HCT116 (cell line): ENCODE measurements around the gene NEK9.

ENCODE experiments used
- CTCF ChIP-seq, 3 experiments: fragments of 200-600 bp in 1 of 3; sonication (generic) in 1 of 3; IDR thresholded peaks in 2 of 3; conservative IDR thresholded peaks in 1 of 3; 2 replicates each; pipeline ENCODE4 v1.5.1; 2012 to 2017; ENCODE audit warnings: low read depth in 2 of 3, low read length in 2 of 3, antibody characterized with exemption in 1 of 3, borderline replicate concordance in 1 of 3, control low read depth in 1 of 3, mild to moderate bottlenecking in 1 of 3, mixed read lengths in 1 of 3, mixed run types in 1 of 3, moderate library complexity in 1 of 3; ENCODE audit not compliant: insufficient read depth in 1 of 3
- ELF1 ChIP-seq: IDR thresholded peaks from 2 replicates; pipeline ENCODE4 v1.6.1; 2012; ENCODE audit warnings: low read depth, borderline replicate concordance
- EZH2 ChIP-seq: fragments of 200-600 bp; sonication (generic); IDR thresholded peaks from 2 replicates; pipeline ENCODE4 v1.6.1; 2017; ENCODE audit warnings: antibody characterized with exemption, mixed run types
- JUND ChIP-seq: IDR thresholded peaks from 2 replicates; pipeline ENCODE4 v1.6.1; 2012
- MAX ChIP-seq: IDR thresholded peaks from 2 replicates; pipeline ENCODE4 v1.6.1; 2012
- POLR2A ChIP-seq: IDR thresholded peaks from 2 replicates; pipeline ENCODE4 v1.7.0; 2011; ENCODE audit warnings: borderline replicate concordance; ENCODE audit not compliant: insufficient read depth, insufficient read length; ENCODE audit errors: extremely low read depth
- POLR2AphosphoS5 ChIP-seq: IDR thresholded peaks from 2 replicates; pipeline ENCODE4 v1.6.1; 2011; ENCODE audit warnings: mild to moderate bottlenecking, low read depth, low read length, moderate library complexity
- REST ChIP-seq: IDR thresholded peaks from 2 replicates; pipeline ENCODE4 v1.6.1; 2012; ENCODE audit warnings: low read depth
- SP1 ChIP-seq: IDR thresholded peaks from 2 replicates; pipeline ENCODE4 v1.6.1; 2012; ENCODE audit warnings: low read depth
- YY1 ChIP-seq: IDR thresholded peaks from 2 replicates; pipeline ENCODE4 v1.6.1; 2011; ENCODE audit warnings: low read length, low read depth, moderate library complexity, mild to moderate bottlenecking; ENCODE audit not compliant: insufficient replicate concordance; ENCODE audit errors: extremely low read depth
- ZNF274 ChIP-seq: fragments of 200-500 bp; sonication (Bioruptor generic); IDR thresholded peaks from 2 replicates; pipeline ENCODE4 v1.6.1; 2014; ENCODE audit warnings: mild to moderate bottlenecking, low read depth, low read length, inconsistent platforms

GRCh38 chr14:75069121-75069810 is 57.6 kb downstream of the NEK9 start, which contains the start of gene ZC2HC1C:
- TF ChIP-seq POLR2A (peak; percentile 65), EZH2 (no peak), CTCF (IDR thresholded peaks at IDR 0.05 in 2 of 3, conservative IDR thresholded peaks at IDR 0.05 in 1 of 3; ENCODE audit: borderline replicate concordance in 1 of 3, insufficient read depth in 1 of 3, low read depth in 2 of 3, low read length in 2 of 3) (no peak), JUND (no peak), ZNF274 (no peak), MAX (peak; percentile 91), POLR2AphosphoS5 (peak; percentile 82), SP1 (no peak), REST (no peak), ELF1 (no peak), YY1 (no peak)
